Memory B cell (primary cell): Measurements from ENCODE around the gene MYO5A.
"Not testable (repeated sequence)": the region's sequence is repeated elsewhere in the genome, so short reads cannot be mapped to it uniquely, and the experiment has no call there.

Experiments
- ATAC-seq: fragments of 150-1000 bp; cut with Tn5 transposase; 2 replicates; pipeline ENCODE4 v1.10.0; 2021; ENCODE audit warnings: low read depth, mild to moderate bottlenecking, moderate library complexity
- DNase-seq, 2 donors: peaks; one replicate each; pipeline ENCODE4 v3.0.0; 2022; ENCODE audit warnings: low spot score in 2 of 2
- H3K27ac Mint-ChIP-seq: one replicate; pipeline ENCODE4 v1.8.0; 2022; ENCODE audit warnings: mild to moderate bottlenecking, moderate library complexity, mixed read lengths
- H3K27me3 Mint-ChIP-seq: one replicate; pipeline ENCODE4 v1.8.0; 2022; ENCODE audit warnings: mixed read lengths
- H3K36me3 Mint-ChIP-seq: one replicate; pipeline ENCODE4 v1.8.0; 2022; ENCODE audit warnings: mild to moderate bottlenecking, mixed read lengths
- H3K4me1 Mint-ChIP-seq: one replicate; pipeline ENCODE4 v1.8.0; 2022; ENCODE audit warnings: mixed read lengths
- H3K4me3 Mint-ChIP-seq: one replicate; pipeline ENCODE4 v1.8.0; 2022; ENCODE audit warnings: mild to moderate bottlenecking, moderate library complexity, mixed read lengths
- H3K9me3 Mint-ChIP-seq: one replicate; pipeline ENCODE4 v1.8.0; 2022; ENCODE audit warnings: mixed read lengths

The MYO5A gene

DNA sequence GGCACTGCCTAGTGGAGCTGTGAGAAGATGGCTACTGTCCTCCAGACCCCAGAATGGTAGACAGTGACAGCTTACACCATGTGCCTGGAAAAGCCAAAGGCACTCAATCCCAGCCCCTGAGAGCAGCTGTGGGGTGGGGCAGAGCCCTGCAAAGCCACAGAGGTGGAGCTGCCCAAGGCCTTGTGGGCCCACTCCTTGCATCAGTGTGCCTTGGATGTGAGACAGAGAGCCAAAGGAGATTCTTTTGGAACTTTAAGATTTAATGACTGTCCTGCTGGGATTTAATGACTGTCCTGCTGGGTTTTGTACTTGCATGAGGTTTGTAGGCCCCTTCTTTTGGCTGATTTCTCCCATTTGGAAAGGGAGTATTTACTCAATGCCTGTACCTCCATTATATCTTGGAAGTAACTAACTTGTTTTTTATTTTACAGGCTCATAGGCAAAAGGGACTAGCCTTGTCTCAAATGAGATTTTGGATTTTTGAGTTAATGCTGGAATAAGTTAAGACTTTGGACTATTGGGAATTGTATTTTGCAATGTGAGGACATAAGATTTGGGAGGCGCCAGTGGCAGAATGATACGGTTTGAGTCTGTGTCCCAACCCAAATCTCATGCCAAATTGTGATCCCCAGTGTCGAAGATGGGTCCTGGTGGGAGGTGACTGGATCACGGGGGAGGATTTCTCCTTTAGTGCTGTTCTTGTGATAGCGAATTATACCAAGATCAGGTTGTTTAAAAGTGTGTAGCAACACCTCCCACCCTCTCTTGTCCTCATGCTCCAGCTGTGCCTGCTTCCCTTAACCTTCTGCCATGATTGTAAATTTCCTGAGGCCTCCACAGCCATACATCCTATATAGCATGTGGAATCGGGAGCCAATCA lies 80.4 kb downstream of the MYO5A start:
- no peaks in the 10 kb centered on the region for H3K27me3 Mint-ChIP-seq
- no peaks in the 10 kb centered on the region for H3K9me3 Mint-ChIP-seq
- ATAC-seq: no peak
- H3K27ac Mint-ChIP-seq: no peak overlapping the region
- peaks cover 40% of the 10 kb centered on the region for H3K4me1 Mint-ChIP-seq
- H3K36me3 Mint-ChIP-seq: peaks cover 13% of the 10 kb centered on the region
- H3K4me3 Mint-ChIP-seq: no peak overlapping the region
- DNase-seq: no peak

DNA sequence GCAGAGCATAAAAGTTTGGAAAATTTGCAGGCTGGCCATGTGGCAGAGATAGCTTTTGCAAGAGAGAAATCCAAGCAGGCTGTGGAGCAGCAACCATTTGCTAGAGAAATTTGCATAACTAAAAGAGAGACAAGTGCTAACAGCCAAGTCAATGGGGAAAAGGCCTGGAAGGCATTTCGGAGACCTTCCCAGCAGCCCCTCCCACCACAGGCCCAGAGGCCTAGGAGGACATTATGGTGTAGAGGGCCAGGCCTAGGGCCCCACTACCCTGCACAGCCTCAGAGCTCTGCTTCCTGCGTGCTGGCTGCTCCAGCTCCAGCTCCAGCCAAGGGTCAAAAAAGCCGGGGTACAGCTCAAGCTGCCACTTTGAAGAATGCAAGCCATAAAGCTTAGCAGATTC lies 82.7 kb downstream of the MYO5A start:
- DNase-seq: no peak
- Mint-ChIP-seq H3K4me3 (no peak overlapping the region), H3K27ac (no peak overlapping the region), H3K9me3 (no peaks in the 10 kb centered on the region), H3K36me3 (peaks cover 11% of the 10 kb centered on the region), H3K4me1 (peaks cover 36% of the 10 kb centered on the region), H3K27me3 (no peaks in the 10 kb centered on the region)
- ATAC-seq: no peak

DNA sequence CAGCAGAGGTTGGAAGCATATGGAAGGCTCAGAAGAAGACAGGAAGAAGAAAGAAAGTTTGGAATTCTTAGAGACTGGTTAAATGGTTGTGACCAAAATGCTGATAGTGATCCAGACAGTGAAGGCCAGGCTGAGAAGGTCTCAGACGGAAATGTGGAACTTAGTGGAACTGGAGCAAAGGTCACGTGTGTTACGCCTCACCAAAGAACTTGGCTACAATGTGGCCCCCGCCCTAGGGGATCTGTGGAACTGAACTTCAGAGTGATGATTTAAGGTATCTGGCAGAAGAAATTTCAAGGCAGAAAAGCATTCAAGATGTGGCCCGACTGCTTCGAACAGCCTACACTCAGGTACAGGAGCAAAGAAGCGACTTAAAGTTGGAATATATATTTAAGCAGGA lies 83.1 kb downstream of the MYO5A start:
- no peak for ATAC-seq
- Mint-ChIP-seq H3K27me3 (no peaks in the 10 kb centered on the region), H3K4me3 (no peak overlapping the region), H3K4me1 (peaks cover 37% of the 10 kb centered on the region), H3K36me3 (peaks cover 11% of the 10 kb centered on the region), H3K27ac (peak overlapping the region; percentile 9), H3K9me3 (no peaks in the 10 kb centered on the region)
- DNase-seq: no peak

DNA sequence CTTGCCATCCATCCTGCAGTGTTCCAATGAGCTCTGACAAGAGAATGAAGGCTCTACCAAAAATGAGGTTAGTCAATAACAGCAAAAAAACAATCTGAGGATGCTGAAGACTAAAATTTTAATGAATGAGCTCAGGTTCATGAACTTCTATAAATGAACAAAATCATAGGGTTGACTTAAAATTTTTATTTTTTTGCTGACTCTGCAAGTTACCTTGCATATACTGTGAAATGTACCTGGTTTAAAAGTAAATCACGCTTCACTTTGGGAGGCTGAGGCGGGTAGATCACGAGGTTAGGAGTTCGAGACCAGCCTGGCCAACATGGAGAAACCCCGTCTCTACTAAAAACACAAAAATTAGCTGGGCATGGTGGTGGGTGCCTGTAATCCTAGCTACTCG lies 85.5 kb downstream of the MYO5A start:
- H3K9me3 Mint-ChIP-seq, H3K4me3 Mint-ChIP-seq, H3K27ac Mint-ChIP-seq, DNase-seq, H3K27me3 Mint-ChIP-seq, ATAC-seq: not testable (repeated sequence)
- Mint-ChIP-seq H3K4me1 (peaks cover 40% of the 10 kb centered on the region), H3K36me3 (peaks cover 14% of the 10 kb centered on the region)

DNA sequence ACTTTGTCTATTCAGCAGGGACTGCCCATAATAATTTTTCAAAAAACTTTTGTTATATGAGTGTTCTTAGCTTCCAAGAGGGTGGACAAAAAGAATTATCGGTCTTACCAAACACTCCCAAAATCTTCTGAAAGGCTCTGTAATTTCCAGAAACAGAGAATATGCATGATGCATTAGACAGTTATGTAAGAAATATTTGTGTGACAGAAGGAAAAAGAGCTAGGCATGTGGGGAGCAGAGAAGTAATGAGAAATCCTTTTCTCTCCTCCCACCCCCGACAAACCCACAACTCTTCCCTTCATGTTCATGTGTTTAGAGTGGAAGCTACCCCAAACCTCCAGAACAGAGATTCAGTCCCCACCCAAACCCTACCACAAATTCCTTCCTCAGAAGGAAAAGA lies 86.8 kb downstream of the MYO5A start:
- H3K9me3 Mint-ChIP-seq: no peaks in the 10 kb centered on the region
- H3K27ac Mint-ChIP-seq: no peak overlapping the region
- H3K36me3 Mint-ChIP-seq: peaks cover 14% of the 10 kb centered on the region
- ATAC-seq: no peak
- peaks cover 37% of the 10 kb centered on the region for H3K4me1 Mint-ChIP-seq
- H3K27me3 Mint-ChIP-seq: no peaks in the 10 kb centered on the region
- H3K4me3 Mint-ChIP-seq: no peak overlapping the region
- DNase-seq: no peak

DNA sequence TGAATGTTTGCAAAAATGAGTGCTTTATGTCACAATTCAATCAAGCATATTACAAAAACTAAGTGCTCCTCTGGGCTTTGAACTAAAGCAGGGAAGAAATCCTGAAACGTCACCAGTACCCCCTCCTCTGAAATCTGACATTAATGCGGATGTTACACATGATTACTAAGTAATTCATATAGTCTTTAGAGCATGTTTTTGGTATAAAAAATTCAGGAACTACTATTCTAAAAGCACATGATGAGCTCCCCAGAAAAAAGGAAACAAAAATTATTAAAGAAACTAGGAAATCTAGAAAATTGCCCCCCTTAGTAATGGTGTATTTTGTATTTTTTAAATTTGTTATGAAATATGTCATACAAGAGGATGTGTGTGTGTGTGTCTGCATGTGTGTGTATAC lies 87.7 kb downstream of the MYO5A start:
- Mint-ChIP-seq H3K36me3 (peaks cover 14% of the 10 kb centered on the region), H3K4me1 (peaks cover 37% of the 10 kb centered on the region), H3K27me3 (no peaks in the 10 kb centered on the region), H3K9me3 (no peaks in the 10 kb centered on the region), H3K4me3 (no peak overlapping the region), H3K27ac (no peak overlapping the region)
- ATAC-seq: no peak
- DNase-seq: no peak

DNA sequence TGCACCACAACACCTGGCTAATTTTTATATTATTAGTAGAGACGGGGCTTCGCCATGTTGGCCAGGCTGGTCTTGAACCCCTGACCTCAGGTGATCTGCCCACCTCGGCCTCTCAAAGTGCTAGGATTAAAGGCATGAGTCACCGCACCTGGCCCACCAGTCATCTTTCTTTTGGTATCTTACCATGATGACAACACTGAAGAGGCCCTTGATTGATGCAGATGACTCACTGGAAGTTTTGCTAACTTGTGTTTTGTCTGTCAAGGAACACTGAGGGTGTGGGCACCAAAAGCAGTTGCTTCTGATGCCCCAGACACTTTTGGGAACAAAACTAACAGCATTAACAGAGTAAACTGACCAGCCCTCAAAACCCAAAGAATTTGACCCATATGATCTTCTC lies 88.3 kb downstream of the MYO5A start:
- no peak for ATAC-seq
- no peaks in the 10 kb centered on the region for H3K27me3 Mint-ChIP-seq
- no peak overlapping the region for H3K27ac Mint-ChIP-seq
- peaks cover 11% of the 10 kb centered on the region for H3K36me3 Mint-ChIP-seq
- H3K9me3 Mint-ChIP-seq: no peaks in the 10 kb centered on the region
- H3K4me3 Mint-ChIP-seq: no peak overlapping the region
- H3K4me1 Mint-ChIP-seq: peaks cover 33% of the 10 kb centered on the region
- DNase-seq: no peak

DNA sequence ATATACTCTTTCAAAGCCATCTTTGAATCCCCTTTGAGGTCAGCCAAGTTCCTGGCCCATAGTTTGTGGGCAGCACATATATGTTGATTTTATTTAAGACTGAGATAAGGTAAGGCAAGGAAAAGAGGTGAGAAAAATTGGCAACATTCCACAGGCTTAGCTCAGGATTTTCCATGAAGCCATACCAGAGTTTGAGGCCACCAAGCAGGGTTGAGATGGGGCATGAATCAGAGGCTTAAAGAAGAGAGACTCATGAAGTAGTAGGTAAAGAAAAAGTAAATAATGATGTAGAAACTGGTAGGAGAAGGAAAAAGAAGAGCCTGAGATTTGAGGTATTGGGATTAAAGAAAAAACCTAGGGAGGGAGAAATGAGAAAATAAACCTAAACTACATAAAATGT lies 89.2 kb downstream of the MYO5A start:
- Mint-ChIP-seq H3K9me3 (no peaks in the 10 kb centered on the region), H3K4me3 (no peak overlapping the region)

DNA sequence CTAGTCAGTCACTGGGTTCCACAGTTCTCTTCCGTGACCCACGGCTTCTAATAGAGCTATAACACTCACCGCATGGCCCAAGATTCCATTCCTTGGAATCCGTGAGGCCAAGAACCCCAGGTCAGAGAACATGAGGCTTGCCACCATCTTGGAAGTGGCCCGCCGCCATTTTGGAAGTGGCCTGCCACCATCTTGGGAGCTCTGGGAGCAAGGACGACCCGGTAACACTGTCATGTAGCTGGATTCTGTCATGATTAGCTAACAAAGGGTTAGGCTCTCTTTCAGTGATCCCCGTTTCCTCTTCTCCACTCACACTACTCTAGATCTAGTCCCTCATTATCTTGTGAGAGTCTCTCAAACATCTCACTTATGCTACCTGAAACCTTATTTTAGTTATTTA lies 89.6 kb downstream of the MYO5A start:
- not testable (repeated sequence) for DNase-seq, H3K36me3 Mint-ChIP-seq, ATAC-seq, H3K27me3 Mint-ChIP-seq, H3K27ac Mint-ChIP-seq, H3K4me3 Mint-ChIP-seq, H3K9me3 Mint-ChIP-seq
- peaks cover 31% of the 10 kb centered on the region for H3K4me1 Mint-ChIP-seq

More for the DNA sequence above, 89.2 kb downstream of the MYO5A start:
- H3K27me3 Mint-ChIP-seq: no peaks in the 10 kb centered on the region
- ATAC-seq (no peak), DNase-seq (no peak)
- H3K4me1 Mint-ChIP-seq: peaks cover 31% of the 10 kb centered on the region
- H3K27ac Mint-ChIP-seq: no peak overlapping the region
- H3K36me3 Mint-ChIP-seq: peaks cover 8% of the 10 kb centered on the region

DNA sequence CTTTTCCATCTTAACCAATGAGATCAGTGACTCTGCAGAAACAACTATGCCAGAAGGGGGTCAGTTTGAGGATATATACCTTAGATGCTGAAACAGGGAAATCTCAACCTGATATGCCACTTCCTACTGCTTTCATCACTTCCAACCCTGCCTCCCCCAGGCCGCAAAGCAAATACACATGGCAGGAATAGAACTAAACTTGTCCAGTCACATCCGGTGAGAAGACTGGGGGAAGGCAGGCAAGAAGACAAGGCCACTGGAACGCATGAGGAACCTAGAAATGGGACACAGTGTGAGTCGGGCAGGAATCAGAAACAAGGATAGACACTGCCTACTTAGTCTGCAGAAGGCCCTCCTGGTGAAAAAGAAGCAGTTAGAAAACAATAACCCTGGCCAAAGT lies 90.6 kb downstream of the MYO5A start:
- no peak for ATAC-seq
- Mint-ChIP-seq H3K36me3 (peaks cover 8% of the 10 kb centered on the region), H3K27ac (peak overlapping the region; percentile 39), H3K27me3 (no peaks in the 10 kb centered on the region), H3K4me3 (no peak overlapping the region), H3K9me3 (no peaks in the 10 kb centered on the region), H3K4me1 (peaks cover 31% of the 10 kb centered on the region)
- no peak for DNase-seq

DNA sequence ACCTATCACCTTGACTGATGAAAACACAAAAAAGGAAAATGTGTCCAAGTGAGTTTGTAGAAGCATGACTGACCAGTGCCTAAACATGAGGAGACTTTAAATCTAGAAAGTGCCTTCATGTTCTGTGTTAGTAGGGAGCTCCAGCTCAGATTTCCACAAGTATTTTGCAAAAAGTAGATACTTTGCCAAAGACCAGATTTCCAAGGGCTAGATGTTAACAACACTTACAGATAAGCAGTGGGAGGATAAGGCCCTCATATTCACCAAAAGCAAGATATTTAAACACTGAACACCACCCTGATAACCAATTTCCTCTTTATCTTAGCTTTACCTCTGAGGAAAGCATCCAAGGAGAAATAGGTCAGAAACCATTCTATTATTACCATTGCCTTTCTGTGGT lies 91.0 kb downstream of the MYO5A start:
- Mint-ChIP-seq H3K36me3 (peaks cover 10% of the 10 kb centered on the region), H3K4me1 (peaks cover 33% of the 10 kb centered on the region), H3K27me3 (no peaks in the 10 kb centered on the region), H3K4me3 (no peak overlapping the region), H3K27ac (peak overlapping the region; percentile 39), H3K9me3 (no peaks in the 10 kb centered on the region)
- DNase-seq (no peak), ATAC-seq (no peak)

DNA sequence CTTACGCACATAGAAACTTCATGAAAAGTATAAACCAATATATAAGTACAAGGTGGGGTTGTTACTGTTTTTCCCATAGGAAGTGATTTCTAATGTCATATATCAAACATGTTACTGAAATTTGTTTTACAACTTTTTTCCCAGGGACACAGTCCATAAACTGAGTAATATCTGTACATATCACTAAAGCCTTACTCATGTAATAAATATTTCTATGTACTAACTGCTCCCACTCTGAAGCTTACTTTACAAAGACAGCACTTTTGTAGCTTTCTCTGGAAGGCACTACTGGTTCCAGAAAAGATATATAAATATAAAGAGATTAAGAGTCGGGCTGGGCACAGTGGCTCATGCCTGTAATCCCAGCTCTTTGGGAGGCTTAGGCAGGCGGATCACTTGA lies 91.7 kb downstream of the MYO5A start:
- peaks cover 31% of the 10 kb centered on the region for H3K4me1 Mint-ChIP-seq
- no peaks in the 10 kb centered on the region for H3K27me3 Mint-ChIP-seq
- H3K4me3 Mint-ChIP-seq: no peak overlapping the region
- DNase-seq (no peak), ATAC-seq (no peak)
- H3K27ac Mint-ChIP-seq: no peak overlapping the region
- peaks cover 13% of the 10 kb centered on the region for H3K36me3 Mint-ChIP-seq
- no peaks in the 10 kb centered on the region for H3K9me3 Mint-ChIP-seq

DNA sequence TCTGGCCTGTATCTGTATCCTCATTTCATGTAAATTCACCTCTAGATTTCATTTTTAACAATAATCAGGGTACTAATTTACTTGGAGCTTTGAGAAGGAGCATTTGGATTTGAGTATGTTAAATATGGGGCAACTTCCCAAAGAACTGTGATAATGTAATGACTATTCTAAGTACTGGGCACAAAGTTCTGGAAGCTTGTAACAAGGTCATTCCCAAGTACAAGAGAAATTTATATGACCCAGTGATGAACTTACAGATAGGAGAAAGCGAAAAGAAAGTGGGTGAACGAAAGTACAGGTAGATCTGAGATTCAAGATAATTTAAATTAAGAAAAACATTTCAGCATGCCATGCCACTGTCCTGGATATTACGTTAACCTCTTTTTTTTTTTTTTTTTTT lies 93.8 kb downstream of the MYO5A start:
- no peak for ATAC-seq
- Mint-ChIP-seq H3K36me3 (peaks cover 14% of the 10 kb centered on the region), H3K4me1 (peaks cover 25% of the 10 kb centered on the region), H3K9me3 (no peaks in the 10 kb centered on the region), H3K27ac (no peak overlapping the region), H3K4me3 (no peak overlapping the region), H3K27me3 (no peaks in the 10 kb centered on the region)
- no peak for DNase-seq

DNA sequence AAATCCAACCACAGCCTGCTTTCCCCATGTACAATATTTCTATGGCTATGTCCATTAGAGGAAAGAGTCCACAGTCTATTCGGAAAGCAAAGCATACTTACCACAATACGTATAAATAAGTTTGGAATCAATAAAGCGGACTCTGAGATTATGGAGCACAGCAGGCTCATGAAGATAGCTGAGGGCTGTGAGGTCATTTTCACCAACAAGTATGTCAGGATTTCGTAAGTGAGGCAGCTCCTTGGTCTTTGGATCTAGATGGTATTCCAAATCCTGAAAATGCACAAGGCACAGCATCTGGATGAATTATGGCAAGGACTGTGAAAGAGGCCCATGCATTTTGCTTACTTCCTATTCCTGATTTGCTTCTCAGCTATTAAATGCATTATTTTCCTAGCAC lies 100.4 kb downstream of the MYO5A start:
- Mint-ChIP-seq H3K4me1 (peaks cover 7% of the 10 kb centered on the region), H3K4me3 (no peak overlapping the region), H3K27ac (no peak overlapping the region), H3K9me3 (no peaks in the 10 kb centered on the region), H3K36me3 (peaks cover 23% of the 10 kb centered on the region), H3K27me3 (no peaks in the 10 kb centered on the region)
- DNase-seq (no peak), ATAC-seq (no peak)

DNA sequence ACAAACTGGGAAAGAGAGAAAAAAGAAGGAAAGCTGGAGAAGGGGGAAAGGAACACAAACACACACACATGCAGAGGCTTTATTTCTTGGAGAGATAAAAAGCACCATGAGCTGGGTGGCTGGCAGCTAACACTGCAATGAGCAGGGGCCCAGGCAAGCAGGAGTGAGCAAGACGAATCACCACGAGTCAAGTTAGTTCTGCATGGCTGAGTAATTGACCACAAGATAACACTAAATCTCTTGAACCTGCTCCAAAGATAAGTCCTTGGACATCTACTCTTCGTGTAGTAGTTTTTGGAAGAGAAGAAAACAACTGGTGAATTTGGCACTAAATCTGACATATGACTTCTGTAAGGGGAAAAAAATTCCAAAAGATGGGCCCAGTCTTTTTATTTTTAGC lies 100.9 kb downstream of the MYO5A start:
- H3K27ac Mint-ChIP-seq: no peak overlapping the region
- DNase-seq (no peak), ATAC-seq (no peak)
- H3K4me1 Mint-ChIP-seq: peaks cover 7% of the 10 kb centered on the region
- no peak overlapping the region for H3K4me3 Mint-ChIP-seq
- no peaks in the 10 kb centered on the region for H3K27me3 Mint-ChIP-seq
- peaks cover 25% of the 10 kb centered on the region for H3K36me3 Mint-ChIP-seq
- no peaks in the 10 kb centered on the region for H3K9me3 Mint-ChIP-seq
